GM12873 (cell line): ENCODE results near the gene TIMP2.

Source experiments
- TF ChIP-seq, protein P1 (sequence below): IDR thresholded peaks from 2 replicates; pipeline ENCODE4 v1.5.1; 2012; ENCODE audit warnings: low read depth, mild to moderate bottlenecking, moderate library complexity, low read length, control low read depth; ENCODE audit not compliant: insufficient read depth; ENCODE audit errors: missing control alignments

Gene TIMP2

DNA sequence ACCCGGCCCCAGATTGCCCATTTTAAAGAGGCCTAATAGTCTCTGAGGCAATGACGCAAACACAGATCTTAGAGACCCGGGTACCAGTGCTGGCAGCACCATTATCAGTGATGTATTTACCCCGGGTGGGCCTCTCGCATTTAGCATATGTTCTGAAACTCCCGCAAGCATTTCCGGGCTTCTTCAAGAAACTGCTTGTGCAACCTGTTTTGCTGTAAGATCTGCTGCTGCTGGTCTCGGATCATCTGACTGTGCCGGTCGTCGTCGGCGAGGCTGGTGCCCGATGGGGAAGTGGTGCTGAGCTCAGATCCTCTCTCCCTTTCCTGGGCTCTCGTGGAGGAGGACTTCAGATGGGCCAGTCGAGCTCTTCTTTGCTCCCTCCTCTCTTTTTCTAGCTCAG, 34.7 kb downstream of the TIMP2 start:
- TF ChIP-seq, protein P1, sequence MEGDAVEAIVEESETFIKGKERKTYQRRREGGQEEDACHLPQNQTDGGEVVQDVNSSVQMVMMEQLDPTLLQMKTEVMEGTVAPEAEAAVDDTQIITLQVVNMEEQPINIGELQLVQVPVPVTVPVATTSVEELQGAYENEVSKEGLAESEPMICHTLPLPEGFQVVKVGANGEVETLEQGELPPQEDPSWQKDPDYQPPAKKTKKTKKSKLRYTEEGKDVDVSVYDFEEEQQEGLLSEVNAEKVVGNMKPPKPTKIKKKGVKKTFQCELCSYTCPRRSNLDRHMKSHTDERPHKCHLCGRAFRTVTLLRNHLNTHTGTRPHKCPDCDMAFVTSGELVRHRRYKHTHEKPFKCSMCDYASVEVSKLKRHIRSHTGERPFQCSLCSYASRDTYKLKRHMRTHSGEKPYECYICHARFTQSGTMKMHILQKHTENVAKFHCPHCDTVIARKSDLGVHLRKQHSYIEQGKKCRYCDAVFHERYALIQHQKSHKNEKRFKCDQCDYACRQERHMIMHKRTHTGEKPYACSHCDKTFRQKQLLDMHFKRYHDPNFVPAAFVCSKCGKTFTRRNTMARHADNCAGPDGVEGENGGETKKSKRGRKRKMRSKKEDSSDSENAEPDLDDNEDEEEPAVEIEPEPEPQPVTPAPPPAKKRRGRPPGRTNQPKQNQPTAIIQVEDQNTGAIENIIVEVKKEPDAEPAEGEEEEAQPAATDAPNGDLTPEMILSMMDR = no peak

DNA sequence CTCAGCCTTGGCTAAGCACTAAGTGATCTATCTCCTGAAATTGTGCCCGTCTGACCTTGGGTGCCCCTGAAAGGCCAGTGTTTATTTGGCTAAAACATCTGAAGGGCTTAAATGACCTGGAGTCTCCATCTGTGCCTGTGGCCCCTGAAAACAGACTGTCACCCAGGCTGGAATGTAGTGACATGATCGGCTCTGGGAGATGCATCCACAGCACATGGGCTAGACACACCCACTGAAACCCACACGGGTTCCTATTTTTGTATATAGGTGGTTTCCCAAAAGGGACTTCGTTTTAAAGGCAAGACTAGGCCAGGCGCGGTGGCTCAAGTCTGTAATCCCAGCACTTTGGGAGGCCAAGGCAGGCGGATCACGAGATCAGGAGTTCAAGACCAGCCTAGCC, 35.7 kb downstream of the TIMP2 start:
- TF ChIP-seq, protein P1 = no peak

DNA sequence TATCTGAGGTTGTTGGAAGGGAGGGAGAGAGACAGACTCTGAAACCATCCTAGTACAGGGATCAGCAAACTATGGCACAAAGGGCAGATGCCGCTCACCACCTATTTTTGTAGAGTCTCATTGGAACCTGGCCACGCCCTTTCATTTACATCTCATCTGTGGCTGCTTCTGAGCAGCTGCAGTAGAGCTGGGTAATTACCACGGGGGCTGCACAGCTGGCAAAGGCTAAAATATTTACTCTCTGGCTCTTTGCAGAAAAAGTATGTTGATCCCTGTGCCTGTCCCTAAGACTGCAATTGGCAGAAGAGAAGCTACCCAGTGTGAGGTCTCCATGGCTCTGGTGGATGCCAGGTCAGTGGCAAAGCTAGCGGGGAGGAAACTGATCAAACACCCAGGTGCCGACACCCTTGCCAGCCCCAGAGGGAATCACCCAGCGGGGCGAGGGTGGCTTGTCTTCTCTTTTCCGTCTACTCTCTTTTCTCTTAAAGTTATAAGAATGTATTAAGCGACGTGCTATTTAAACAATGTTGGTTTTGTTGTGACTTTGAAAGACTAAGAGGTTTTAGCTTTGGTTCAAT, 36.2 kb downstream of the TIMP2 start:
- TF ChIP-seq, protein P1 = no peak

DNA sequence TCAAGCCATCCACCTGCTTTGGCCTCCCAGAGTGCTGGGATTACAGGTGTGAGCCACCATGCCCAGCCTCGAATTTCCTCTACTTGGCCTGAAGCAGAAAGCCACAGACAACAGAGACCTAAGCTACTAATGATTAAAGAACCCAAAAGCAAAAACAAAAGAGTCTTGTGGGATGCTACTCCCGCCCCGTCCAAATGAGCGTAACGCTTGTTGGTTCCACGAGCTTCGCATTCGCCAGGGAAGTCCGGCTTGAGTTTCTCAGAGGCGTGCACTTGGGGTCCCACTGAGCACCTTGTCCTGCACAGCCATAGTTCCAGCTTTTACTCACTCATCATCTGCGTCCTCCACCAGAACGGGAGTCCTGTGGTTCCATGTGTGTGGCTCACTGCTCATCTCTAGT, 38.2 kb downstream of the TIMP2 start:
- TF ChIP-seq, protein P1 = no peak

- TF ChIP-seq, protein P1 = no peak
Measured at GRCh38 chr17:78885956-78886355, 39.2 kb downstream of the TIMP2 start.

GRCh38 chr17:78884876-78885667, 40.1 kb downstream of the TIMP2 start:
- TF ChIP-seq, protein P1 = no peak

DNA sequence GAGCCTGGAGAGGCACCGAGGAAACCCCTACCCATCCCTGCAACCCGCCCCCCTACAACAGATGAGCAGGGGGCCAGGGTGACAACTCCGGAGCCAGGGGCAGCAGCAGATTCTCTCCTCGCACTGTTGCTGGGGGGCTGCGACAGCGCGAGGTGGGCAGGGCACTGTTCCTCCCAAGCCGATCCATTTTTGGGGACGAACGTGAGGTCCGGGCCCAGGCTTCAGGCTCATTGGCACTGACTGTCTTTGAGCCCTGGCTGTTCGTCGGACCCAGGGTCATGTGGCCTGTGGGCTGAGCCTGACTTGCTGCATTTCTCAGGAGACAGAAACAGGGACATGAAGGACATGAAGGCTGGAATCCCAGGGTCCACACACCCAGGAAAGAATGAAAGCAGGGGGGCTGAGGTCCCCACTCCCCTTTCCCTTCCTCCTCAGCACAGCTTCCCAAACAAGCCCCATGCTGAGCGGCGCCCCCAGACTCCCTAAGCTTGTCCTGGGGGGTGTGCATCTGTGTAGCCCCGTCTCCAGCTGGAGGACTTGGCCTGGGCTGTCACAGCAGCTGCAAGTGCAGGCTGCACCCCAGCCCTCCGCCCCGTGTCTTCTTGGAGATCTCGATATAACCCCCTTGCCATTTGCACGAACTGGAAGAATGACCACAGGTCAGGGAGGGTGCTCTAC, 40.9 kb downstream of the TIMP2 start:
- TF ChIP-seq, protein P1 = no peak
